HG02973 (cell line): ENCODE measurements around the gene RSPO4.
"Not testable (repeated sequence)": the region's sequence is repeated elsewhere in the genome, so short reads cannot be mapped to it uniquely, and the experiment has no call there.

Experiments used
- ATAC-seq: cut with Tn5 transposase; IDR thresholded peaks from one replicate; pipeline ENCODE4 v1.9.1; 2021; ENCODE audit warnings: moderate library complexity; ENCODE audit not compliant: unreplicated experiment

The RSPO4 gene

GRCh38 chr20:1005452-1006027 is 3.4 kb upstream of the RSPO4 start:
- no peak for ATAC-seq

GRCh38 chr20:1003920-1004697 is 2.0 kb upstream of the RSPO4 start:
- no peak for ATAC-seq

- no peak for ATAC-seq
Observed at GRCh38 chr20:1002682-1003561, 811 bp upstream of the RSPO4 start.

- ATAC-seq, result no peak
Observed at GRCh38 chr20:1001116-1001515, 995 bp downstream of the RSPO4 start.

- no peak for ATAC-seq
Observed at GRCh38 chr20:998231-998830, 3.8 kb downstream of the RSPO4 start.

- no peak for ATAC-seq
Observed at GRCh38 chr20:997486-997885, 4.6 kb downstream of the RSPO4 start.

GRCh38 chr20:997016-997415 is 5.1 kb downstream of the RSPO4 start:
- ATAC-seq, result no peak

GRCh38 chr20:995170-995569 is 6.9 kb downstream of the RSPO4 start:
- no peak for ATAC-seq

- no peak for ATAC-seq
Observed at GRCh38 chr20:992801-993535, 9.1 kb downstream of the RSPO4 start.

- no peak for ATAC-seq
Observed at GRCh38 chr20:991850-992249, 10.3 kb downstream of the RSPO4 start.

- ATAC-seq, result no peak
Observed at GRCh38 chr20:990293-990959, 11.7 kb downstream of the RSPO4 start.

- no peak for ATAC-seq
Observed at GRCh38 chr20:988272-988671, 13.8 kb downstream of the RSPO4 start.

GRCh38 chr20:987677-988076 is 14.4 kb downstream of the RSPO4 start:
- ATAC-seq, result no peak

GRCh38 chr20:986733-987355 is 15.3 kb downstream of the RSPO4 start:
- no peak for ATAC-seq

GRCh38 chr20:984994-985393 is 17.1 kb downstream of the RSPO4 start:
- ATAC-seq, result not testable (repeated sequence)

GRCh38 chr20:982754-983153 is 19.4 kb downstream of the RSPO4 start:
- ATAC-seq, result no peak

- no peak for ATAC-seq
Observed at GRCh38 chr20:977021-977420, 25.1 kb downstream of the RSPO4 start.

GRCh38 chr20:976033-976432 is 26.1 kb downstream of the RSPO4 start:
- no peak for ATAC-seq

GRCh38 chr20:973785-974194 is 28.3 kb downstream of the RSPO4 start:
- peak; percentile 80 for ATAC-seq

- no peak for ATAC-seq
Observed at GRCh38 chr20:972256-972655, 29.9 kb downstream of the RSPO4 start.
